Neutrophil (primary cell): ENCODE measurements around the gene BSPRY.
"Not testable (repeated sequence)": the region's sequence is repeated elsewhere in the genome, so short reads cannot be mapped to it uniquely, and the experiment has no call there.

Experiments
- H3K27ac ChIP-seq: fragments of 200-600 bp; sonication (generic); 2 replicates; pipeline ENCODE4 v1.5.1; 2016; ENCODE audit warnings: mild to moderate bottlenecking, moderate library complexity
- H3K27me3 ChIP-seq: fragments of 200-600 bp; sonication (generic); 2 replicates; pipeline ENCODE4 v1.6.0; 2016; ENCODE audit warnings: mild to moderate bottlenecking
- H3K36me3 ChIP-seq: fragments of 200-600 bp; sonication (generic); 2 replicates; pipeline ENCODE4 v1.5.1; 2017
- H3K4me1 ChIP-seq, 2 experiments: fragments of 200-600 bp in 1 of 2; sonication (generic) in 1 of 2; 1 replicate in 1 of 2; 2 replicates in 1 of 2; pipeline versions ENCODE4 v1.5.1 to v1.6.1; 2013 to 2016; ENCODE audit warnings: low read depth in 1 of 2, low read length in 1 of 2, mild to moderate bottlenecking in 1 of 2, moderate library complexity in 1 of 2; ENCODE audit not compliant: control insufficient read depth in 1 of 2, insufficient read depth in 1 of 2
- H3K4me3 ChIP-seq, 2 experiments: fragments of 200-600 bp in 1 of 2; sonication (generic) in 1 of 2; 1 replicate in 1 of 2; 2 replicates in 1 of 2; pipeline ENCODE4 v1.5.1; 2013 to 2016; ENCODE audit warnings: low read depth in 1 of 2, low read length in 1 of 2, mild to moderate bottlenecking in 1 of 2, moderate library complexity in 1 of 2
- H3K9me3 ChIP-seq: fragments of 200-600 bp; sonication (generic); 2 replicates; pipeline ENCODE4 v1.5.1; 2016
- TF ChIP-seq, protein P1 (sequence below): fragments of 200-600 bp; sonication (generic); IDR thresholded peaks from 2 replicates; pipeline ENCODE4 v1.5.1; 2016; ENCODE audit warnings: antibody characterized with exemption

The BSPRY gene

DNA sequence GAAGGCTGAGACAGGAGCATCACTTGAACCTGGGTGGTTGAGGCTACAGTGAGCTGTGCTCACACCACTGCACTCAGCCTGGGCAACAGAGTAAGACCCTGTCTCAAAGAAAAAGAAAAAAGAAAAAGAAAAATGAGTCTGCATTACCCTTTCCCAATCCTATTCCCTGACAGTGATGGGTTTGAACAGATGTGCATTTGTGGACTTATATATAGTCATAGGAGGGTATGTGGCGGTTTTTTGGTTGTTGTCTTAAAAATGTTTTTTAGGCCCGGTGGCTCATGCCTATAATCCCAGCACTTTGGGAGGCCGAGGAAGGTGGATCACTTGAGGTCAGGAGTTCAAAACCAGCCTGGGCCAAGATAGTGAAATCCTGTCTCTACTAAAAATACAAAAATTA lies 14.0 kb downstream of the BSPRY start:
- TF ChIP-seq, protein P1, sequence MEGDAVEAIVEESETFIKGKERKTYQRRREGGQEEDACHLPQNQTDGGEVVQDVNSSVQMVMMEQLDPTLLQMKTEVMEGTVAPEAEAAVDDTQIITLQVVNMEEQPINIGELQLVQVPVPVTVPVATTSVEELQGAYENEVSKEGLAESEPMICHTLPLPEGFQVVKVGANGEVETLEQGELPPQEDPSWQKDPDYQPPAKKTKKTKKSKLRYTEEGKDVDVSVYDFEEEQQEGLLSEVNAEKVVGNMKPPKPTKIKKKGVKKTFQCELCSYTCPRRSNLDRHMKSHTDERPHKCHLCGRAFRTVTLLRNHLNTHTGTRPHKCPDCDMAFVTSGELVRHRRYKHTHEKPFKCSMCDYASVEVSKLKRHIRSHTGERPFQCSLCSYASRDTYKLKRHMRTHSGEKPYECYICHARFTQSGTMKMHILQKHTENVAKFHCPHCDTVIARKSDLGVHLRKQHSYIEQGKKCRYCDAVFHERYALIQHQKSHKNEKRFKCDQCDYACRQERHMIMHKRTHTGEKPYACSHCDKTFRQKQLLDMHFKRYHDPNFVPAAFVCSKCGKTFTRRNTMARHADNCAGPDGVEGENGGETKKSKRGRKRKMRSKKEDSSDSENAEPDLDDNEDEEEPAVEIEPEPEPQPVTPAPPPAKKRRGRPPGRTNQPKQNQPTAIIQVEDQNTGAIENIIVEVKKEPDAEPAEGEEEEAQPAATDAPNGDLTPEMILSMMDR: no peak

DNA sequence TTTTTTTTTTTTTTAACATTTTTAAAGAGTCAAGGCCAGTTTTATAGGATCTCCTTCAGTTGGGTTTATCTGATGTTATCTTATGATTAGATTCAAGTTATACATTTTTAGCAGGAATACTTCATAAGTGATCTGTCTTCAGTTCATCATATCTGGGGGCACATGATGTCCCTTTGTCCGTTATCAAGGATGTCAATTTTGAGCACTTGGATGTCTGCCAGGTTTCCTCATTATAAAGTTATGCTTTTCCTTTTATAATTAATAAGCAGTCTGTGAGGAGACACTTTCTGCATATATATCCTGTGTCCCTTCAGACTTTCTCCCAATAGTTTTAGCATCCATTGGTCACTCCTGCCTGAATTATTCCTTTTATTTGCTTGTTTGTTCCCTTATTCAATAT lies 15.6 kb downstream of the BSPRY start:
- TF ChIP-seq, protein P1: no peak
- H3K27ac ChIP-seq: no peak overlapping the region
- H3K9me3 ChIP-seq: no peaks in the 10 kb centered on the region

More for the DNA sequence above, 14.0 kb downstream of the BSPRY start:
- Histone ChIP-seq H3K27ac (no peak overlapping the region), H3K4me1 (peaks cover 0 to 8% of the 10 kb centered on the region in 2 experiments), H3K36me3 (no peaks in the 10 kb centered on the region), H3K4me3 (no peak overlapping the region), H3K27me3 (no peaks in the 10 kb centered on the region), H3K9me3 (no peaks in the 10 kb centered on the region)

DNA sequence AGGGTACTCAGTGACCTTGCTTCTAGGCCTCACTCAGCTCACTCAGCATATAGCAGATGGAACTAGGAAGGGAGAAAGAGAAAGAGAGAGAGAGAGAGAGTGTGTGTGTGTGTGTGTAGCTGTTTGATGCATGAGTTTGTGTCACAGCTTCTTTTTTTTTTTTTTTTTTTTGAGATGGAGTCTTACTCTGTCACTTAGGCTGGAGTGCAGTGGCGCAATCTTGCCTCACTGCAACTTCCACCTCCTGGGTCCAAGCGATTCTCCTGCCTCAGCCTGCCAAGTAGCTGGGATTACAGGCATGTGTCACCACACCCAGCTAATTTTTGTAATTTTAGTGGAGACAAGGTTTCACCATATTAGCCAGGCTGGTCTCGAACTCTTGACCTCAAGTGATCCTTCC lies 16.3 kb downstream of the BSPRY start:
- H3K9me3 ChIP-seq, H3K27ac ChIP-seq, H3K4me3 ChIP-seq, H3K27me3 ChIP-seq, H3K4me1 ChIP-seq, H3K36me3 ChIP-seq: not testable (repeated sequence)

More for the DNA sequence above, 15.6 kb downstream of the BSPRY start:
- Histone ChIP-seq H3K4me1 (peaks cover 0 to 8% of the 10 kb centered on the region in 2 experiments), H3K27me3 (no peaks in the 10 kb centered on the region), H3K36me3 (no peaks in the 10 kb centered on the region), H3K4me3 (no peak overlapping the region)

DNA sequence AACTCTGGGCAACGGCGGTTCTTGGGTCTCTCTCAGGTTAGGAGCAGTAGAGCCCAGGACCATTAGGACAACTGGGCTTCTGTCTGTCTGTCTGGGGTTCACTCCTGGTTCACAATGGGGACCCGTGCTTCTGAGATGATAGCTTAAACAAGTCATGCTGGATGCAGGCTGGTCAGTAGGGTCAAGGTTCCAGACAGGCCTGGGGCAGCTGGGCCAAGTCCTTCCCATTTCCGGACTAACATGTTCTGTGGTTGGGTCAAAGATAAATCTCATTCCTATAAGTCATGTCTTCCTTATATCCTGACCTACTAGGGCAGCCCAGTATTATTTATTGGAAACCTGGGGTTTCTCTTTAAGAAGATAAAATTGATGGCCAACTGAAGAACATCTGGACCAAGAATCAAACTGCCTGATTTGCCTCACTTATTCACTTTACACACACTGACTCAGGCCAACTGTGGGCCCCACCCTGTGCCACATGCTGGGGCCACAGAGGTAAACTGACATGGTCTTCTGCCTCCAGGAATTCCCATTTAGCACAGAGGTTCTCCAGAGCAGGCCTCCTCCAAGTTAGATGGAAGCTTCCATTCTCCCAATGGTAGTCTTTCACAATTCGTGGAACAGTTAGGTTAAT lies 19.1 kb downstream of the BSPRY start:
- peaks cover 5% of the 10 kb centered on the region for H3K36me3 ChIP-seq

DNA sequence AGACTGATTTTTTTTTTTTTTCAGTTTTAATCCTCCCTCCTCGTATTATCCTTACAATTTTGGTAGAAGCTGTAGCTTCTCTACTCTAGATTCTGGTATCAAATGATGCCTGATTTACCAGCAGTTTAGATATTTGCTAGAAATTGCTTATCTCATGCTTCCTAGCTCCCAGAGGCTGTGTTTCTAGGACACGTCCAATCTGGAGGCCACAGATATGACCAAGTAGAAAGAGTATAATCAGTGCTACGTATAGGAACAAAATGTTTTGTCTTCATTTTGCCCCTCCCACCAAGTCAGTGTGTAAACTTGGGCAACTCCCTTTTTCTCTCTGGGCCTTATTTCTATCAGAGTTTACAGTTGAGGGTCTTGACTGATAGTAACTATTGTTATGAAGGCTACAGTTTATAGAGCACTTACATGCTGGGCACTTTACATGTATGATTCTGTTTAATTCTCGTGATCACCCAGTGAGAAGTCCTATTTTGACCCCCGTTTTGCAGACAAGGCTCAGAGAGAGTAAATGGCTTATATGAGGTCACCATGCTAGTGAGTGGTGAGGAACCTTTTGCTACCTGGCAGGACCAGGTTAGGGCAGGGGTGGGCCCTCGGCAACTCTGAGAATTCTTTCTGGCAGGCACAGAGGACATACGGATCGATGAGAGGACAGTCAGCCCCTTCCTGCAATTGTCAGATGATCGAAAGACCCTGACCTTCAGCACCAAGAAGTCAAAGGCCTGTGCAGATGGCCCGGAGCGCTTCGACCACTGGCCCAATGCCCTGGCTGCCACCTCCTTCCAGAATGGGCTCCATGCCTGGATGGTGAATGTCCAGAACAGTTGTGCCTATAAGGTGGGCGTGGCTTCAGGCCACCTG lies 19.9 kb downstream of the BSPRY start:
- Histone ChIP-seq H3K36me3 (peaks cover 13% of the 10 kb centered on the region), H3K27ac (no peak overlapping the region), H3K27me3 (no peaks in the 10 kb centered on the region), H3K4me1 (peaks cover 0 to 8% of the 10 kb centered on the region in 2 experiments), H3K4me3 (no peak overlapping the region), H3K9me3 (no peaks in the 10 kb centered on the region)
- TF ChIP-seq, protein P1: no peak

More for the DNA sequence above, 19.1 kb downstream of the BSPRY start:
- TF ChIP-seq, protein P1: no peak
- no peak overlapping the region for H3K4me3 ChIP-seq
- no peak overlapping the region for H3K27ac ChIP-seq
- no peaks in the 10 kb centered on the region for H3K27me3 ChIP-seq
- peaks cover 0 to 8% of the 10 kb centered on the region in 2 experiments for H3K4me1 ChIP-seq
- no peaks in the 10 kb centered on the region for H3K9me3 ChIP-seq

DNA sequence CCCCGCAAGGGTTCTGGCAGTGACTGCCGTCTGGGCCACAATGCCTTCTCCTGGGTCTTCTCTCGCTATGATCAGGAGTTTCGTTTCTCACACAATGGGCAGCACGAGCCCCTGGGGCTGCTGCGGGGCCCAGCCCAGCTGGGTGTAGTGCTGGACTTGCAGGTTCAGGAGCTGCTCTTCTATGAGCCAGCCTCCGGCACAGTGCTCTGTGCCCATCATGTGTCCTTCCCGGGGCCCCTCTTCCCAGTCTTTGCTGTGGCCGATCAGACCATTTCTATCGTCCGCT lies 20.5 kb downstream of the BSPRY start:
- Histone ChIP-seq H3K4me3 (no peak overlapping the region), H3K27ac (no peak overlapping the region), H3K9me3 (no peaks in the 10 kb centered on the region), H3K27me3 (no peaks in the 10 kb centered on the region), H3K36me3 (peaks cover 15% of the 10 kb centered on the region), H3K4me1 (peaks cover 0 to 8% of the 10 kb centered on the region in 2 experiments)
- TF ChIP-seq, protein P1: no peak
